Measurements from ENCODE around the gene RAD9A. TPM values are rescaled to one million over a fixed set of nuclear protein-coding genes. Genes with fewer than 3 reads are reported as not detected.

Gene RAD9A
- total RNA-seq, result 10 to 100 TPM; 19.7 to 35.9 TPM
- 10 to 100 TPM; 14.1 to 22.8 TPM for polyA plus RNA-seq
- long read RNA-seq, donor 1, partial matches to known transcripts, result 193 of 275 reads
- long read RNA-seq, donor 1, other reads (novel, unspliced or antisense), result 80 of 275 reads
- long read RNA-seq, donor 2, partial matches to known transcripts, result 93 of 102 reads
- long read RNA-seq, donor 2, other reads (novel, unspliced or antisense), result 9 of 102 reads
- long read RNA-seq, donor 3, partial matches to known transcripts, result 34 of 84 reads
- long read RNA-seq, donor 3, other reads (novel, unspliced or antisense), result 49 of 84 reads
- long read RNA-seq, donor 4, result 0 reads
- long read RNA-seq, donor 5, partial matches to known transcripts, result 45 of 200 reads
- long read RNA-seq, donor 5, other reads (novel, unspliced or antisense), result 155 of 200 reads

- H3K9ac ChIP-seq (ENCODE audit: insufficient read depth in 1 of 2, low read length in 2 of 2), result peak within 1 kb of the TSS; percentile 34 to 39
- no peaks in the 10 kb centered on the region for H3K9me3 ChIP-seq (ENCODE audit: control insufficient read depth in 4 of 4, insufficient read depth in 3 of 4, low read length in 3 of 4)
- TF ChIP-seq, protein P1, sequence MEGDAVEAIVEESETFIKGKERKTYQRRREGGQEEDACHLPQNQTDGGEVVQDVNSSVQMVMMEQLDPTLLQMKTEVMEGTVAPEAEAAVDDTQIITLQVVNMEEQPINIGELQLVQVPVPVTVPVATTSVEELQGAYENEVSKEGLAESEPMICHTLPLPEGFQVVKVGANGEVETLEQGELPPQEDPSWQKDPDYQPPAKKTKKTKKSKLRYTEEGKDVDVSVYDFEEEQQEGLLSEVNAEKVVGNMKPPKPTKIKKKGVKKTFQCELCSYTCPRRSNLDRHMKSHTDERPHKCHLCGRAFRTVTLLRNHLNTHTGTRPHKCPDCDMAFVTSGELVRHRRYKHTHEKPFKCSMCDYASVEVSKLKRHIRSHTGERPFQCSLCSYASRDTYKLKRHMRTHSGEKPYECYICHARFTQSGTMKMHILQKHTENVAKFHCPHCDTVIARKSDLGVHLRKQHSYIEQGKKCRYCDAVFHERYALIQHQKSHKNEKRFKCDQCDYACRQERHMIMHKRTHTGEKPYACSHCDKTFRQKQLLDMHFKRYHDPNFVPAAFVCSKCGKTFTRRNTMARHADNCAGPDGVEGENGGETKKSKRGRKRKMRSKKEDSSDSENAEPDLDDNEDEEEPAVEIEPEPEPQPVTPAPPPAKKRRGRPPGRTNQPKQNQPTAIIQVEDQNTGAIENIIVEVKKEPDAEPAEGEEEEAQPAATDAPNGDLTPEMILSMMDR (IDR thresholded peaks at IDR 0.05; ENCODE audit: control extremely low read depth, extremely low read depth), result no peak
- H3K27ac ChIP-seq (ENCODE audit: low read depth in 1 of 2, low read length in 1 of 2), result peak within 1 kb of the TSS; percentile 86 to 92
- H3K4me3 ChIP-seq, result peak within 1 kb of the TSS; percentile 84
- peaks cover 0 to 6% (median 0%) of the 10 kb centered on the region in 3 donors for H3K27me3 ChIP-seq (ENCODE audit: control insufficient read depth in 3 of 3, insufficient read depth in 3 of 3, low read length in 2 of 3)
- WGBS, 2 donors, result 0 to 1% methylated on average over 66 to 75 of the region's 75 CpGs
- H3K4me1 ChIP-seq (ENCODE audit: control insufficient read depth in 5 of 5, insufficient read depth in 5 of 5, low read length in 5 of 5), result peaks cover 0 to 14% (median 7%) of the 10 kb centered on the region in 5 donors
- H3K36me3 ChIP-seq (ENCODE audit: control insufficient read depth in 4 of 4, insufficient read depth in 4 of 4, low read length in 4 of 4), result peaks cover 0 to 17% (median 3%) of the 10 kb centered on the region in 4 donors
- DNase-seq (peak; percentile 94 to 97 (median 96)), ATAC-seq (ENCODE audit: insufficient read depth, low FRiP score) (peak; percentile 76)
These were observed at the start of gene RAD9A for GRCh38 chr11:67391304-67392182. TSS of gene RAD9A (plus strand) at chr11:67391986. CDS start at chr11:67392045, 59 bp downstream.

GRCh38 chr11:67344264-67344663, 47.5 kb upstream of the RAD9A start:
- H3K4me1 ChIP-seq (ENCODE audit: control insufficient read depth in 5 of 5, insufficient read depth in 5 of 5, low read length in 5 of 5), result peaks cover 0 to 4% (median 0%) of the 10 kb centered on the region in 5 donors
- WGBS, 2 donors, result 78 to 83% methylated on average over 4 of the region's 4 CpGs
- H3K9me3 ChIP-seq (ENCODE audit: control insufficient read depth in 4 of 4, insufficient read depth in 3 of 4, low read length in 3 of 4), result no peaks in the 10 kb centered on the region
- H3K4me3 ChIP-seq, result no peak overlapping the region
- no peak for DNase-seq
- TF ChIP-seq, protein P1 (IDR thresholded peaks at IDR 0.05; ENCODE audit: control extremely low read depth, extremely low read depth), result no peak
- ATAC-seq (ENCODE audit: insufficient read depth, low FRiP score), result no peak
- no peak overlapping the region for H3K27ac ChIP-seq (ENCODE audit: low read depth in 1 of 2, low read length in 1 of 2)
- H3K9ac ChIP-seq (ENCODE audit: insufficient read depth in 1 of 2, low read length in 2 of 2), result no peak overlapping the region
- peaks cover 0 to 3% (median 1%) of the 10 kb centered on the region in 4 donors for H3K36me3 ChIP-seq (ENCODE audit: control insufficient read depth in 4 of 4, insufficient read depth in 4 of 4, low read length in 4 of 4)
- no peaks in the 10 kb centered on the region for H3K27me3 ChIP-seq (ENCODE audit: control insufficient read depth in 3 of 3, insufficient read depth in 3 of 3, low read length in 2 of 3)

GRCh38 chr11:67345247-67345919, 46.4 kb upstream of the RAD9A start:
- 71 to 82% methylated on average over 8 of the region's 8 CpGs for WGBS, 2 donors
- TF ChIP-seq, protein P1 (IDR thresholded peaks at IDR 0.05; ENCODE audit: control extremely low read depth, extremely low read depth), result no peak
- H3K27me3 ChIP-seq (ENCODE audit: control insufficient read depth in 3 of 3, insufficient read depth in 3 of 3, low read length in 2 of 3), result no peaks in the 10 kb centered on the region
- H3K4me1 ChIP-seq (ENCODE audit: control insufficient read depth in 5 of 5, insufficient read depth in 5 of 5, low read length in 5 of 5), result peaks cover 0 to 4% (median 0%) of the 10 kb centered on the region in 5 donors
- peaks cover 0 to 3% (median 0%) of the 10 kb centered on the region in 4 donors for H3K36me3 ChIP-seq (ENCODE audit: control insufficient read depth in 4 of 4, insufficient read depth in 4 of 4, low read length in 4 of 4)
- peak overlapping the region in 1 of 2 donors; percentile 30 for H3K27ac ChIP-seq (ENCODE audit: low read depth in 1 of 2, low read length in 1 of 2)
- H3K9ac ChIP-seq (ENCODE audit: insufficient read depth in 1 of 2, low read length in 2 of 2), result peak overlapping the region in 1 of 2 donors; percentile 19
- no peak for ATAC-seq (ENCODE audit: insufficient read depth, low FRiP score)
- no peaks in the 10 kb centered on the region for H3K9me3 ChIP-seq (ENCODE audit: control insufficient read depth in 4 of 4, insufficient read depth in 3 of 4, low read length in 3 of 4)
- H3K4me3 ChIP-seq, result no peak overlapping the region
- no peak for DNase-seq

Measured in lung (tissue), 16 donors.